Measurements from ENCODE around the gene LSMEM2. TPM values are rescaled to one million over a fixed set of nuclear protein-coding genes. Genes with fewer than 3 reads are reported as not detected.

Gene LSMEM2
- total and polyA plus RNA-seq, 2 of the 8 experiments (the other 6 are each of a cell fraction or from before 2014, with no cell fraction given): 0.58 to 0.68 TPM

- peak in 1 of 2 experiments; percentile 75; a peak in 2 of 4 replicates for TF ChIP-seq SIN3A (conservative IDR thresholded peaks at IDR 0.05 in 1 of 2, IDR thresholded peaks at IDR 0.05 in 1 of 2; ENCODE audit: low read depth in 1 of 2, low read length in 2 of 2)
- no peak for TF ChIP-seq JUN (IDR thresholded peaks at IDR 0.05; ENCODE audit: low read depth, low read length)
- TF ChIP-seq SAP30 (IDR thresholded peaks at IDR 0.05; ENCODE audit: insufficient read depth, insufficient replicate concordance, low read length): peak; percentile 73
- peak; percentile 34; the same call in 1 of the 2 replicates for TF ChIP-seq TEAD4 (IDR thresholded peaks at IDR 0.05; ENCODE audit: low read depth, low read length)
- peak; percentile 8 for TF ChIP-seq KDM4A (IDR thresholded peaks at IDR 0.05; ENCODE audit: low read depth, low read length, severe bottlenecking)
These were observed 42.0 kb downstream of the LSMEM2 start (continued) for GRCh38 chr3:50320853-50321335.
